C4-2B (cell line): ENCODE measurements around the gene PIWIL1.

Experiments used
- H3K27ac ChIP-seq: fragments of 450-650 bp; 2 replicates; pipeline ENCODE4 v1.5.1; 2017
- CTCF ChIP-seq: fragments of 450-650 bp; conservative IDR thresholded peaks from 2 replicates; pipeline ENCODE4 v1.5.1; 2017; ENCODE audit warnings: mild to moderate bottlenecking
- ZFX ChIP-seq: fragments of 450-650 bp; IDR thresholded peaks from 2 replicates; pipeline ENCODE4 v1.6.1; 2017

PIWIL1 gene

DNA sequence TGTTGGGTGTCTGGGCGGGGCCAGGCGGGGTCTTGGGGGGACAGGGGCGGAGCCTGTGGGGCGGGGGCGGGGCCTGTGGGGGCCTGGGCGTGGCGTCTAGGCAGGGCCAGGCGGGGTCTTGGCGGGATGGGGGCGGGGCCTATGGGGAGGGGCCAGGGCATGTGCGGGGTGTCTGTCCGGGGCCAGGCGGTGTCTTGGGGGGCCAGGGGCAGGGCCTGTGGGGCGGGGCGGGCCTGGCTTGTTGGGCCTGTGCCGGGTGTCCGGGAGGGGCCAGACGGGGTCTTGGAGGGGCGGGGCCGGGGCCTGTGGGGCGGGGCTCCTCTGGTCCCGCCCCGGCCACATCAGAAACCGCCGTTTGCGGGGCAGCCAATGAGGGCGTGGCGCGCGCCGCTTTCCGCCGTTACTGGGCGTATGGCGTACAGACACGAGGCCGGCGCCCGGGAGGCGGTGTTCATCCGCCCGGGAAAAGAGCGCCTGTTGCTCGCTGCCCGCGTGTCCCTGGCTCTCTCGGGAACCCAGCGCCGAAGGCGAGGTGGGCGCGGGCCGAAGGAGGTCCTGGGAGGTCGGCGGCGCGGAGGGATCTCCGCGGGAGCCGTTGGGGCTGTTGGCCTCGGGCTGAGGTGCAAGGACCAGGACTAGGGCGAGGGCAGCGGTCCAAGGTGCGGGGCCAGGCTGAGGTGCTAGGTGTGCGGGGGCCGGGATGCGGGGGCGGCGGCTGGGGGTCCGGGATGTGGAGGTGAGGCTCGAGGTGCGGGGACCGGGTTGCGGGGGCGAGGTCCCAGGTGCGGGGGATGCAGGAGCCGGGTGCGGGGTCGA lies at the start of gene PIWIL1:
PIWIL1 (plus strand) TSS at position 400 of the 816 bp plus-strand sequence. CDS start 4,705 bp downstream, outside the sequence.
- no peak within 1 kb of the TSS for H3K27ac ChIP-seq
- TF ChIP-seq ZFX (no peak), CTCF (no peak)

GRCh38 chr12:130288206-130288605 lies 49.5 kb upstream of the PIWIL1 start:
- TF ChIP-seq ZFX (no peak), CTCF (no peak)

GRCh38 chr12:130288691-130289090 lies 49.0 kb upstream of the PIWIL1 start:
- no peak for TF ChIP-seq CTCF
- TF ChIP-seq ZFX, result no peak
- no peak overlapping the region for H3K27ac ChIP-seq

More at GRCh38 chr12:130288206-130288605, 49.5 kb upstream of the PIWIL1 start:
- H3K27ac ChIP-seq, result no peak overlapping the region

- TF ChIP-seq CTCF (no peak), ZFX (no peak)
- H3K27ac ChIP-seq, result no peak overlapping the region
Measured at GRCh38 chr12:130290114-130290513, 47.6 kb upstream of the PIWIL1 start.

DNA sequence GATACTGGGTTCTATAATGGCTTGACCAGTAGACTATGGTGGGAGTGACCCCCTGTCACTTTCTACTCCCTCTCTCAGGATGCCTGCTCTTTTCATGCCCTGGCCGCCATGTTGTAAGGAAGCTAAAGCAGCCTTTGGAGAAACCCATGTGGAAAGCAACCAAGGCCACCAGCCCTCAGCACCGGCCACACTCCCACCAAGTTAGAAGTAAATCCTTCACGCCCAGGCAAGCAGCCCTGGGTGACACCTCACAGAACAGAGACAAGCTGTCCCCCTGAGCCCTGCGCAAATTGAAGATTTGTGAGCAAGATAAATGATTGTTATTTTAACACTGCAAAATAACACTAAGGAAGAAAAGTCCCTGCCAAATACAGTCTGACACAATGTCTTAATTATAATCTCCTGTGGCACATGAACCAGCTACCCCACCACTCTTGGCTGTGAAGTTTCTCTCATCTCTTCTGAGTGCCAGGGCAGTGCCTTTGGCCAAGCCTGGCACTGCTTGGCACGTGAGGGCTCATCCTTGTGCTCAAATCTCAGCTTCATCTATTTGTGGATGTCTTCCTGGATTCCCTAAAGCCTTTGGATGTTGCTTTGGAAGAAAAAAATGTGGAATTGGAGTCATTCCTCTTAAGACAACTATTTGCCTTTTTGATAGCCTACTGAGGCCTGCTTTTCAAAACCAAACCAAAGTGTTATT lies 39.2 kb upstream of the PIWIL1 start:
- TF ChIP-seq CTCF (no peak), ZFX (no peak)
- no peak overlapping the region for H3K27ac ChIP-seq

GRCh38 chr12:130299574-130299973 lies 38.1 kb upstream of the PIWIL1 start:
- no peak overlapping the region for H3K27ac ChIP-seq
- TF ChIP-seq CTCF, result no peak
- no peak for TF ChIP-seq ZFX

DNA sequence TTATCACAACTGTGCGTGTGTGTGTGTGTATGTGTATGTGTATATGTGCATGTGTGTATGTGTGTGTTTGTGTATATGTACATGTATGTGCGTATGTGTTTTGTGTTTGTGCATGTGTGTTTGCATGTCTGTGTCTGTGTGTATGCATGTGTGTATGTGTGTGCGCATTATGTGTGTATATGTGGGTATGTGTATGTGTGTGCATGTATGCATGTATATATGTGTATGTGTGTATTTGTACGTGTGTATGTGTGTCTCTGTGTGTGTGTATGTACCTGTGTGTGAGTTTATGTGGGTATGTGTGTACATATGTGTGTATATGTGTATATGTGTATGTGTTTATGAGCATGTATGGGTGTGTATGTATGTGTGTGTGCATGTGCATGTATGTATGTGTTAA lies 37.6 kb upstream of the PIWIL1 start:
- TF ChIP-seq ZFX (no peak), CTCF (no peak)
- no peak overlapping the region for H3K27ac ChIP-seq
